WTC11 (cell line): ENCODE measurements around the gene ZNF212. TPM values are rescaled to one million over a fixed set of nuclear protein-coding genes. Genes with fewer than 3 reads are reported as not detected.
"Not testable (repeated sequence)": the region's sequence is repeated elsewhere in the genome, so short reads cannot be mapped to it uniquely, and the experiment has no call there.

Experiments used
- ATAC-seq: fragments of 200-7000 bp; cut with Tn5 transposase; 2 replicates; pipeline ENCODE4 v1.10.0; 2021; ENCODE audit warnings: mild to moderate bottlenecking, moderate library complexity
- CTCF ChIA-PET: fragments of 300-600 bp; sonication (Branson Sonifier 250); formaldehyde crosslinking; loops from one replicate; lab custom pipeline; 2021; ENCODE audit warnings: antibody characterized with exemption; lab: Charles Lee
- POLR2A ChIA-PET: fragments of 350-600 bp; sonication (Branson Sonifier 250); formaldehyde crosslinking; loops from one replicate; lab custom pipeline; 2021; ENCODE audit warnings: antibody characterized with exemption; lab: Charles Lee
- DNase-seq: peaks from one replicate; pipeline ENCODE4 v3.0.0; 2021; ENCODE audit warnings: low spot score
- H3K27ac Mint-ChIP-seq: 2 replicates; pipeline ENCODE4 v1.8.0; 2021; ENCODE audit warnings: mixed read lengths
- H3K27me3 Mint-ChIP-seq: 2 replicates; pipeline ENCODE4 v1.8.0; 2021; ENCODE audit warnings: low read depth, mild to moderate bottlenecking, moderate library complexity, mixed read lengths
- H3K36me3 Mint-ChIP-seq: 2 replicates; pipeline ENCODE4 v1.8.0; 2021; ENCODE audit warnings: mixed read lengths
- H3K4me1 Mint-ChIP-seq: 2 replicates; pipeline ENCODE4 v1.8.0; 2022; ENCODE audit warnings: mixed read lengths
- H3K4me3 Mint-ChIP-seq: 2 replicates; pipeline ENCODE4 v1.8.0; 2021; ENCODE audit warnings: mild to moderate bottlenecking, moderate library complexity, mixed read lengths
- H3K9me3 Mint-ChIP-seq: 2 replicates; pipeline ENCODE4 v1.8.0; 2021; ENCODE audit warnings: mixed read lengths
- CBFB ChIP-seq: sonication (generic); formaldehyde crosslinking; IDR thresholded peaks from 2 replicates; pipeline ENCODE4 v1.8.1; 2022; ENCODE audit warnings: mild to moderate bottlenecking, low read depth, missing genetic modification reagents
- CREB1 ChIP-seq: sonication (generic); formaldehyde crosslinking; IDR thresholded peaks from 2 replicates; pipeline ENCODE4 v1.8.0; 2023; ENCODE audit warnings: mild to moderate bottlenecking, missing genetic modification reagents
- GABPB1 ChIP-seq: sonication (generic); formaldehyde crosslinking; IDR thresholded peaks from 2 replicates; pipeline ENCODE4 v1.8.1; 2023; ENCODE audit warnings: mild to moderate bottlenecking, missing genetic modification reagents
- GTF2I ChIP-seq: fragments of 250-450 bp; sonication (Bioruptor Pico); conservative IDR thresholded peaks from 2 replicates; pipeline ENCODE4 v1.4.0; 2021; ENCODE audit warnings: mild to moderate bottlenecking
- IRF2 ChIP-seq: sonication (generic); formaldehyde crosslinking; IDR thresholded peaks from 2 replicates; pipeline ENCODE4 v1.8.0; 2022; ENCODE audit warnings: low read depth, missing genetic modification reagents, borderline replicate concordance
- KAT7 ChIP-seq: sonication (generic); formaldehyde crosslinking; IDR thresholded peaks from 2 replicates; pipeline ENCODE4 v1.8.1; 2023; ENCODE audit warnings: missing genetic modification reagents, mild to moderate bottlenecking, borderline replicate concordance
- ZBTB21 ChIP-seq: sonication (generic); formaldehyde crosslinking; IDR thresholded peaks from 2 replicates; pipeline ENCODE4 v1.8.1; 2023; ENCODE audit warnings: mild to moderate bottlenecking, missing genetic modification reagents, borderline replicate concordance
- ZNF263 ChIP-seq: sonication (generic); formaldehyde crosslinking; IDR thresholded peaks from 2 replicates; pipeline ENCODE4 v1.8.1; 2022; ENCODE audit warnings: low read depth, mild to moderate bottlenecking, moderate library complexity, missing genetic modification reagents
- ZNF396 ChIP-seq: fragments of 250-450 bp; sonication (Bioruptor Pico); IDR thresholded peaks from 2 replicates; pipeline ENCODE4 v1.8.0; 2021; ENCODE audit warnings: mild to moderate bottlenecking, moderate library complexity, borderline replicate concordance
- ZNF423 ChIP-seq: fragments of 250-450 bp; sonication (Bioruptor Pico); IDR thresholded peaks from 2 replicates; pipeline ENCODE4 v2.1.2; 2022; ENCODE audit warnings: mild to moderate bottlenecking, moderate library complexity
- total RNA-seq: library from RNA; stranded (reverse); gene quantifications from 3 replicates; pipeline ENCODE4 v1.2.3, GENCODE V29; 2021
- TF ChIP-seq, protein P1 (sequence below): sonication (generic); formaldehyde crosslinking; IDR thresholded peaks from 2 replicates; pipeline ENCODE4 v1.8.0; 2022; ENCODE audit warnings: mild to moderate bottlenecking, missing genetic modification reagents
- TF ChIP-seq, protein P2 (sequence below): fragments of 200-600 bp; IDR thresholded peaks from 2 replicates; pipeline ENCODE4 v1.8.0; 2022; ENCODE audit warnings: antibody characterized with exemption
- TF ChIP-seq, protein P3 (sequence below): sonication (generic); formaldehyde crosslinking; IDR thresholded peaks from 2 replicates; pipeline ENCODE4 v1.8.1; 2023; ENCODE audit warnings: mild to moderate bottlenecking, missing genetic modification reagents, borderline replicate concordance

Gene ZNF212
- total RNA-seq, 1 experiment from 2014 or later: 23.0 TPM

DNA sequence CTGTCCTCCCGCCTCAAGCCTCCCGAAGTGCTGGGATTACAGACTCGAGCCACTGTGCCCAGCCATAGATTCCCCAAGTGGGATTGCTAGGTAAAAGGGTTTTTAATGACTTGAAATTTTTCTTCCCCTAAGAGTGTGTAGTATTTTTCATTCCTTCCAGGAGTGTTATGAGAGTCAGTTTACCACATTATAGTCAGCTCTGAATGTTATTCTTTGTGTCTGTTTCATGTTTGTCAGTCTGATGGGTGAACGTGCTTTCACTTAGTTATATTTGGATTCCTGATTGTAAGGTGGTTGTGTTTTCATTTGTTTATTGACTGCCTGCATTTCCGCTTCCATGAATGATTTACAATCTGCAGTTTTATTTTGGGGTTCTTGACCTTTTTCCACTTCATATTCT is 6.3 kb downstream of the ZNF212 start:
- CTCF ChIA-PET: no interaction called here
- Mint-ChIP-seq H3K4me3 (no peak overlapping the region), H3K27me3 (no peaks in the 10 kb centered on the region), H3K4me1 (peaks cover 2% of the 10 kb centered on the region), H3K9me3 (peaks cover 9% of the 10 kb centered on the region), H3K27ac (no peak overlapping the region), H3K36me3 (peaks cover 20% of the 10 kb centered on the region)
- DNase-seq (no peak), ATAC-seq (no peak)
- TF ChIP-seq, protein P1, sequence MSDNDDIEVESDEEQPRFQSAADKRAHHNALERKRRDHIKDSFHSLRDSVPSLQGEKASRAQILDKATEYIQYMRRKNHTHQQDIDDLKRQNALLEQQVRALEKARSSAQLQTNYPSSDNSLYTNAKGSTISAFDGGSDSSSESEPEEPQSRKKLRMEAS: no peak
- TF ChIP-seq KAT7 (CRISPR knock-in tag) (no peak), CREB1 (CRISPR knock-in tag) (no peak), CBFB (no peak), ZNF396 (no peak), IRF2 (no peak), ZBTB21 (no peak), GTF2I (CRISPR knock-in tag) (no peak)
- TF ChIP-seq, protein P2, sequence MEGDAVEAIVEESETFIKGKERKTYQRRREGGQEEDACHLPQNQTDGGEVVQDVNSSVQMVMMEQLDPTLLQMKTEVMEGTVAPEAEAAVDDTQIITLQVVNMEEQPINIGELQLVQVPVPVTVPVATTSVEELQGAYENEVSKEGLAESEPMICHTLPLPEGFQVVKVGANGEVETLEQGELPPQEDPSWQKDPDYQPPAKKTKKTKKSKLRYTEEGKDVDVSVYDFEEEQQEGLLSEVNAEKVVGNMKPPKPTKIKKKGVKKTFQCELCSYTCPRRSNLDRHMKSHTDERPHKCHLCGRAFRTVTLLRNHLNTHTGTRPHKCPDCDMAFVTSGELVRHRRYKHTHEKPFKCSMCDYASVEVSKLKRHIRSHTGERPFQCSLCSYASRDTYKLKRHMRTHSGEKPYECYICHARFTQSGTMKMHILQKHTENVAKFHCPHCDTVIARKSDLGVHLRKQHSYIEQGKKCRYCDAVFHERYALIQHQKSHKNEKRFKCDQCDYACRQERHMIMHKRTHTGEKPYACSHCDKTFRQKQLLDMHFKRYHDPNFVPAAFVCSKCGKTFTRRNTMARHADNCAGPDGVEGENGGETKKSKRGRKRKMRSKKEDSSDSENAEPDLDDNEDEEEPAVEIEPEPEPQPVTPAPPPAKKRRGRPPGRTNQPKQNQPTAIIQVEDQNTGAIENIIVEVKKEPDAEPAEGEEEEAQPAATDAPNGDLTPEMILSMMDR: no peak
- POLR2A ChIA-PET: no interaction called here

DNA sequence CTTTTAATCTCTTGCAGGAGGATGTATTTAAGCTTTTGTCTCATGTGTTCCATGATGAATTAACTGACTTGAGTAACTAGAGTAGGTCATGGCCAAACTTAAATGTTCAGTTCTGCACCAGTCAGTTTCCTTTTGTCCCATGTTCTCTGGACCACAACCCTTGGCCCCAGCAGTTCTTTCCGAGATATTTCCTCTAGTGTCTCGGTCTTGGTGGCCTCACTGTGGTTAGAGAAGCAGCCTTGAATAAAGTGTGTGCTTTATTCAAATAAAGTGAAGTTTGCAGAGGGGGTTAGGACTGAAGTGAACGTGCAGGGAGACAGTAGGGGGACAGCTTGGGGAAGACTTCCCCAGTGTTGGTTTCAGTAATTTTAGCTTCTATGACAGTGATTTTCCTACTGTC is 9.3 kb downstream of the ZNF212 start:
- POLR2A ChIA-PET: interaction anchor here (1.8 kb wide), 1 partner anchor 13 kb away, joined by 4 read pairs; the partner anchor contains the start of gene ZNF783
- no peak overlapping the region for H3K4me3 Mint-ChIP-seq
- H3K9me3 Mint-ChIP-seq: no peaks in the 10 kb centered on the region
- ATAC-seq (no peak), DNase-seq (no peak)
- TF ChIP-seq, protein P3, sequence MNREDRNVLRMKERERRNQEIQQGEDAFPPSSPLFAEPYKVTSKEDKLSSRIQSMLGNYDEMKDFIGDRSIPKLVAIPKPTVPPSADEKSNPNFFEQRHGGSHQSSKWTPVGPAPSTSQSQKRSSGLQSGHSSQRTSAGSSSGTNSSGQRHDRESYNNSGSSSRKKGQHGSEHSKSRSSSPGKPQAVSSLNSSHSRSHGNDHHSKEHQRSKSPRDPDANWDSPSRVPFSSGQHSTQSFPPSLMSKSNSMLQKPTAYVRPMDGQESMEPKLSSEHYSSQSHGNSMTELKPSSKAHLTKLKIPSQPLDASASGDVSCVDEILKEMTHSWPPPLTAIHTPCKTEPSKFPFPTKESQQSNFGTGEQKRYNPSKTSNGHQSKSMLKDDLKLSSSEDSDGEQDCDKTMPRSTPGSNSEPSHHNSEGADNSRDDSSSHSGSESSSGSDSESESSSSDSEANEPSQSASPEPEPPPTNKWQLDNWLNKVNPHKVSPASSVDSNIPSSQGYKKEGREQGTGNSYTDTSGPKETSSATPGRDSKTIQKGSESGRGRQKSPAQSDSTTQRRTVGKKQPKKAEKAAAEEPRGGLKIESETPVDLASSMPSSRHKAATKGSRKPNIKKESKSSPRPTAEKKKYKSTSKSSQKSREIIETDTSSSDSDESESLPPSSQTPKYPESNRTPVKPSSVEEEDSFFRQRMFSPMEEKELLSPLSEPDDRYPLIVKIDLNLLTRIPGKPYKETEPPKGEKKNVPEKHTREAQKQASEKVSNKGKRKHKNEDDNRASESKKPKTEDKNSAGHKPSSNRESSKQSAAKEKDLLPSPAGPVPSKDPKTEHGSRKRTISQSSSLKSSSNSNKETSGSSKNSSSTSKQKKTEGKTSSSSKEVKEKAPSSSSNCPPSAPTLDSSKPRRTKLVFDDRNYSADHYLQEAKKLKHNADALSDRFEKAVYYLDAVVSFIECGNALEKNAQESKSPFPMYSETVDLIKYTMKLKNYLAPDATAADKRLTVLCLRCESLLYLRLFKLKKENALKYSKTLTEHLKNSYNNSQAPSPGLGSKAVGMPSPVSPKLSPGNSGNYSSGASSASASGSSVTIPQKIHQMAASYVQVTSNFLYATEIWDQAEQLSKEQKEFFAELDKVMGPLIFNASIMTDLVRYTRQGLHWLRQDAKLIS (CRISPR knock-in tag): no peak
- TF ChIP-seq GABPB1 (CRISPR knock-in tag) (no peak), ZNF423 (no peak), ZNF263 (CRISPR knock-in tag) (no peak)
- H3K27me3 Mint-ChIP-seq: no peaks in the 10 kb centered on the region
- CTCF ChIA-PET: no interaction called here
- peaks cover 29% of the 10 kb centered on the region for H3K36me3 Mint-ChIP-seq
- H3K4me1 Mint-ChIP-seq: no peaks in the 10 kb centered on the region
- no peak overlapping the region for H3K27ac Mint-ChIP-seq

- POLR2A ChIA-PET: interaction anchor here (0.6 kb wide), 1 partner anchor 460 kb away, joined by 3 read pairs; no protein-coding TSS in a partner anchor
- H3K4me1 Mint-ChIP-seq, ATAC-seq, DNase-seq, CTCF ChIA-PET, H3K27ac Mint-ChIP-seq, H3K9me3 Mint-ChIP-seq, H3K27me3 Mint-ChIP-seq, H3K4me3 Mint-ChIP-seq: not testable (repeated sequence)
- peaks cover 33% of the 10 kb centered on the region for H3K36me3 Mint-ChIP-seq
Measured at GRCh38 chr7:149250151-149250550, 10.7 kb downstream of the ZNF212 start.

GRCh38 chr7:149251518-149251917 is 12.1 kb downstream of the ZNF212 start:
- H3K36me3 Mint-ChIP-seq: peaks cover 40% of the 10 kb centered on the region
- ATAC-seq, H3K9me3 Mint-ChIP-seq, H3K4me1 Mint-ChIP-seq, DNase-seq, POLR2A ChIA-PET, H3K27me3 Mint-ChIP-seq, H3K4me3 Mint-ChIP-seq, H3K27ac Mint-ChIP-seq: not testable (repeated sequence)
- CTCF ChIA-PET: interaction anchor here (0.7 to 2.3 kb wide), 3 partner anchors 10 to 38 kb away, joined by 5 to 9 read pairs (median 8); partner anchors contain the start of gene ZNF783
